HK-2 (cell line): ENCODE measurements around the gene NT5DC1.

Experiments
- DNase-seq: peaks from one replicate; pipeline ENCODE4 v3.0.0-alpha.2; 2018; ENCODE audit not compliant: unreplicated experiment

The NT5DC1 gene

DNA sequence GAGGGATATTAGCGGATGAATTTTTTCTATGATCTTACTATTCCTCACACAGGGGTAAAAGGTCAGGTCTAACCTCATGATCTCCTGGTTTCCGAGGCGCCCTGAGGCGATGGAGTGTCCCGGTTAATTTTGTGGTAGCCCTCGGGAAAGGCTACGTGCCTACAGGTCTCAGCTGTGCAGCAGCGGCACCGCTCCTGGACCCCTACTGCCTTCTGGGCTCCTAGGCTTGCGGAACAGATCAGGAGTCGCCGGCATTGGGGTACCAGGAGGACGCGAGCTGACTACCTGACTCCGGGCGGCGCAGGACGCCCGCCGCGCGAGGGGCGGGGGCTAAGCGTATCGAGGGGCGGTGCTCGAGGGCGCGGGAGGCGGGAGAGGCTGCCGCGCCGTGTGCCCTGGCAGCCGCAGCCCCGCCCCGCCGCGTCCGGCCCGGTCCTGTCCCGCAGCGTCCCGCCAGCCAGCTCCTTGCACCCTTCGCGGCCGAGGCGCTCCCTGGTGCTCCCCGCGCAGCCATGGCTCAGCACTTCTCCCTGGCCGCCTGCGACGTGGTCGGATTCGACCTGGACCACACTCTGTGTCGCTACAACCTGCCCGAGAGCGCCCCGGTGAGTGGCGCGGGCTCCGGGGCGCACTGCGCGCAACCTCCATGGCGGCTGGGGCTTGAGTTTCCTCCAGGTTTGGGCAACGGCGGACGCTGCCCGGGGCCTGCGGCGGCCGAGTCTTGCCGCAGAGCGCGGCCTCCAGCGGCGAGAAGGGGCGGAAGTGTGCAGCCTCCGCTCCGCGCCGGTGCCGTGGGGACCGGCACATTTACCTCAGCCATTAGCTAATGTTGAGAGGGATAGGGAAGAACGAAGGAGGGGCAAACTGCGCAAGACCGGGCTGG, at the start of gene NT5DC1:
Gene NT5DC1, plus strand, starts transcription at position 435 of the 883 bp plus-strand sequence. Its CDS starts 78 bp downstream, at position 513.
- peak; percentile 84 for DNase-seq

DNA sequence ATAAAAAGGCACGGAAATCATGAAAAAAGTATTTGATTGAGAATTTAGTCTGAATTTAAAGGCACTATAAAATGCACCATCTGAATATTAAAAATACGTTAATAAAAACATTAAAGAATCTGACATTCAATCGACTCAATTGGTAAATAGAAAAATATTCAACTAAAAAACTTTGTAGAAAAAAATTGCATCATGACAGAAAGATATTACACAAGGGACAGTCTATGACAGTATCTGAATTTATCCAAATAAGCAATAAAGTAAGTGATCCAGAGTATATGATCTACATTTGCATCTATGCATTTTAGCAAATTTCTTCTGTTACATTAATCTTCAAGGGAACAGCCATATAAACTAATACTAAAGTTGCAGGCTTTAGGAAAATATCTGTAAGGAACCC, 49.4 kb upstream of the NT5DC1 start:
- DNase-seq = no peak

DNA sequence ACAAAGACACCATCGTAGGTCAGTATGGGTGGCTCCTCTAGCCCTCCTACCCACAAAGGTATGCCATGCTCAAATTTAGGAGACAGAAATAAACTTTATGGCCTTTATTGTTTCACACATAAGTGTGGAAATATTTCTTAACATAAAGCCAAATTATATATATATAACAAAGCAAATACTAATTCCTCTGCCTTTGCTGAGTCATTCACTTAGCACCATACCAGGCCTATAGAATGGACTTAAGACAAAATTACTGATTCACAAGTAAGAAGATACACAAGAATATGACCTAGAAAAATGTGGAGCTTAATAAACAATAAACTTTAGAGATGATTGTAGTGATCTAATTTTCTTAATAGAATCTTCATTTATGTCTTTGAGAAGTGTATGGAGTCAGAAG, 45.1 kb upstream of the NT5DC1 start:
- DNase-seq = no peak

DNA sequence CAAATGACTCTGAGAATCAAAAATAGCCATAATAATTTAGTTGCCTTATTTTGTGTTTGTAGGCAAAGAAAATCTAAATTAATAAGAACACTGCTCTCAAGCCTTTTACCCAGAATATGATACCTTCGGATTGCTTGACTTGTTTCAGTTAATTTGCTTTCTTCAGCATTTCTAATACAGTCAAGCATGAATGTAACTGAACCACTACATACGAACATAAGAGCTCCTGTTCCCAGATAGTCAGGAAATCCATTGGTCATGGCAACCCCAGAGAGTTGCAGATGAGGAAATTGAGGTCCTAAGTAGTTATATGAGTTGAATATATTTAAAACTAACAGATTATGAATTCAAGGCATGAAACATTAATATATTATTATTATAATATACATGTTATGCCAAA, 42.9 kb upstream of the NT5DC1 start:
- DNase-seq = no peak

DNA sequence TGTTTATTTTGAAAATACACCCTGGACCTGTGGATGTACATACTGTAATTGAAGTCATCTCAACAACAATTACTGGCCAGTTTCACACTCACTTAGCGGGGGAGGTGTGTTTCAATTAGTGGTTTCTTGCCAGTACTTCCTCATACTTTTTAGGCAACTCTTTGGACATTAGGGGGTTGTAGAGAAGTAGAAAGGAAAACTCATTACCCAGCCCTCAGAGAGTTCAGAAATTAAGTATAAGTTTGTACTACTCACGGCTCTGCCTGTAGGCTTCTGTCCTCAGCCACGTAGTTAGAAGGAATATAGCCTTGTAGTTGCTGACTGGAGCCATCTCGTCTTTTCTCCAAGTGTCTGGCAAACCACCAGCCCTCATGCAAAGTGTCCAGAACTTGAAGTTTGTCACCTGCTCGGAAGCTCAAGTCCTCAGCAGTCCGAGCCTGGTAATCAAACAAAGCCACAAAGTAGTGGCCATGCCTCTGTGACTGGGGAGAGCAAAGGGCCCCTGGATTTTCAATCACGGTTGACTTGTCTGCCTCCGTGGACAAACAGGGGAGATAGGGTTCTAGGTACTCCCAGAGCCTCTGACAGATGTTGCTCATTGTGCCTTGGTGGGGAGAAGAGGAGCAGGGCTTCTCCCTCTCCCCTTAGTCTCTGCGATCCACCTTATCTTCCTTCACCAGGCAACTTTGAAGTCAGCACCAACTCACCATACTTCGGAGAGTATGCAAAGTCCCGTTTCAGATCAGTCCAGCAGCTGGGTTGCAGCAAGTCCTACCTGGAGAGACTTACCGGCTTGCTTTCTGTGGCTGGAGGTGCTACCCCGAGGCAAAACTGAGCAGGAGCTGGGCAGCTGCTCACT, 40.7 kb upstream of the NT5DC1 start:
- peak; percentile 34 for DNase-seq

DNA sequence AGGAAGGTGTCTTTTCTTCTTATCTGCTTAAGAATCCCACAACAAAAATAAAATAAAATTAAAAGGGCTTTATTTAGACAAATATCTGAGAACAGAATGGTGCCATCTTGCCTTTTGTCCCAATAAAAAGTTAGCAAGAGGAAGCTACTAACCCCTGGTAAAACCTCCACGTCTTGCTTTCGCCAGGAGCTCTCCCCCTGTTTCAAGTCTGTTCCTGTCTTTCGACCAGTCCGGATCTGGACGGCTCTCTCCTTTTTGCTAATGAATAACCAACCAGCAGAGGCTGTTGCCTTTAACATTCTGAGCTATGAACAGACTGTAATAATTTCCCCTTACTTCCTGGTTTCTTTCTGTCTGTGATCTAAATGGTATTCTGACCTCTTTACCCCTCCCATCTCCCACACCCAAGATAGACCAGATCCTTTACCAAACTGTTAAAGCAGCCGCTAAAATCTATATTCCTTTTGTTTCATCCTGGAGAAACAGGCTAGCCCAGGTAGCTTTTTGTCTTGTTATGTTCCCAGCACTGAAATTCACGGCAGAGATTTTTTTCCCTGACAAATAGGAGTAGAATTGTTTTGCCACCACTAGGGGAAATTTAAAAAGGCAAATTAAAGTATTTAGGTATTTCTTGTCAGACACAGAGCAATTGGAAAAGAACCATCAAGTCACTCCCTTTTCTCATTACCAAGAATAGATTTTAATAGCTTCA, 39.9 kb upstream of the NT5DC1 start, which contains the start of gene FRK:
Gene FRK, minus strand, starts transcription at position 320 of the 712 bp plus-strand sequence. CDS start 580 bp downstream, outside the sequence.
- peak; percentile 66 for DNase-seq

DNA sequence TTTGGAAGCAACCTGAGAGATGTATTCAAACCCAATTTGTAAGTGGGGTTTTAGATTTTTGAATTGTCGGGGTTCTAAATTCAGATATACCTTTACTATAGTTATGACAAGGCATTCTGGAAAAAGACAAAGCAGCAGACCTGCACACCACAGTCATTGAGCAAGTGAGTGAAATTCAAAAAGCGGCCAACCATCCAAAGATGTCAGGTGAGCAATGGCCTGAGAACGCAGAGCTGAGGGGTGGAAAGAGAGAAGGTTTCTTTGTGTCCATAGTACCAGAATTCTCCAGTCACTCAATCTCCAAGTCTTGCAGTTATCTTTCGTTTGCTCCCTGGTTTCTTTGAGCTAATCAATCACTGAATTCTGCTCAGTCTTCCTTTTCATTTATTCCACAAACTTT, 38.2 kb upstream of the NT5DC1 start:
- DNase-seq = no peak

DNA sequence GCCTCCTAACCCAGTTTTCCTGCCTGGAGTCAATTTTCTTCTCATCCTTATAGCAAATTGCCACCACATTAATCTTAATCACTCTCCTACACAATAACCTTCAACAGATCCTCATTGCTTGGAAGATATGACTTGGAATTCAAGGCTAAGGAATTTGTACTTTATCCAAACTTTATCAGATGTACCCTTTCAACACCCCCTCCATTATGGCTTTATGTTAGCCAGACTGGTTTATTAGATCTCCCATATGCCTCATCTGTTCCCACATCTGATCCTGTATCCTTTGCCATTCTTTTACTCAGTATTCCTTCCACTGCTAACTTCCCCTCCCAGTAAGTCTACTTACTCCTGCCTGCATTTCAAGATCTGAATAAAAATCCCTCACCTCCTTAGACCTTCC, 36.0 kb upstream of the NT5DC1 start:
- no peak for DNase-seq

DNA sequence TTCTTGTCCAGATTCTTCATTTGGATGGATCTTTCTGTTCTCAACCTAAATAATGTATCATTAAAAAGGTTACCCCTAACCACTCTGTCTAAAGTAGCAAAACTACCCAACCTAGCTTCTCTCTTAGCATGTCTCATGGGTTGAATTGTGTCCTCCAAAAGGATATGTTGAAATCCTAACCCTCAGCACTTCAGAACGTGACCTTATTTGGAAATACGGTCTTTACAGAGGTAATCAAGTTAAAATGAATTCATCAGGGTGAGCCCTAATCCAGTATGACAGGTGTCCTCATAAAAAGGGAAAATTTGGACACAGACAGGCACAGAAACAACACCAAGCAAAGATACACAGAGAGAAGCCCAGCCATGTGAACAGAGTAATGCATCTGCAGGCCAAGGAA, 33.9 kb upstream of the NT5DC1 start:
- no peak for DNase-seq

DNA sequence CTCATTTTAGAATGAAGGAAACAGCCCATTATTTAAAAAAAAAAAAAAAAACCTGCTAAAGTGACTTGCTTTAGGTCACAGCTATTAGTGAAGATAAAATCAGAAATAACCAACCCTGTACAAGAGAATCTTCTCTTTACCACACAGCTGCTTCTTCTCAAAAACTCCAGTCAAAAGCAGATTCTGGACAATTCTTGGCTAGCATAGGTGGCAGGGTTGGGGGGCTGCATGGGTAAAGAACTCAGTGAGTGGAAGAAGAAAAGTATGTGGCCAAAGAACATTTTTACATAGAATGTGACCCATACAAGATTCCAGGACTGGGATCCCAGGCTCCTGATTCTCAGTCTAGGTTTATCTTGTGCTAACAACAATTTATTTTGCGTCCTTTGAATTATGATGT, 30.6 kb upstream of the NT5DC1 start:
- DNase-seq = no peak

DNA sequence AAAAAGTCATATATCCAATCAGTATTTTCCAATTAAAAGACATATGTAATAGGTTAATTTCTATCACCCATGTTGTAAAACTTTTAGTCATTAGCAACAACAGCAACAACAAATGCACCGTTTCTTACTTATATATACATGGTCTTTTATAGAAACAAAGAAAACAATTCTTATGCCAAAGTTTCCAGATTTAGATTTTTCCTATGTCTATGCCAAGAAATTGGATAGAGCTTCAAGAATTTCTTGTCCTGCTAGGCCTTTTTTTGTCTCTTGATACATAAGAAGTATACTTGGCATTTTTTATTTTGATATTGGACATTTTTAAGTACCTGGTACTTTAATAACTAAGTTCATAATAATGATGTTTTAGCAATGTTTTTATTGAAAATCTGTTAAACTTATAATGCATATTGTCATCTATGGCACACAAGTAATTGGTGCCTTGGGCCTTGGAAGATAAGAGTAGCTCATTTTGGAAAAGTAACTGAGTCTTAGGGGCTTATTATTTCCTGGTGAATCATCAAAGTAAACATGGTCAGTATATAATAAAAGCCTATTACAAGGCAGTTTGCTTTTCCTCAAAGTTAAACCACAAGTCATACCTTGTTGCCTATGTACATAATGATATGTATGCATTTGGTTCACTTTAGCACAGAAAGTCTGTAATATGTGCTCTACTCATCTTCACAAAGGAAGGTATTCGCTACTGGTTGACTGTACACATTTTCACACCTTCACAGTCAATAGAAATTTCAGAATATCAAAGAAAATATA, 29.9 kb upstream of the NT5DC1 start:
- no peak for DNase-seq

DNA sequence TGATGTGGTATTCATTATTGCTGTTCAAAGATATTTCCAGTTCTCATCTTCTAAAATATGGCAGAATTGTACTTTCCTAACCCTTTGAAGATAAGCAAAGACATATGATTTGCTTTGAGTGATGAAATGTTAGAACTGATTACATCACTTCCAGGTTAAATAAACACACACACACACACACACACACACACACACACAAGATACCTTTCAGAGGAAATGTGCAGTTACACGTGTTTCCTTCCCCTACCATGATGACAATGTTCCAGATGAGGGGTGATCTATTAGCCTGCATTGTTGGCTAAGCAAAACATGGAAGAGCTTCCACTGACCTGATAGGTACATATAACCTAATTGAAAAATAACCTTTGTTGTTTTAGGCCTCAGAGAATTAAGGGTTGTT, 28.3 kb upstream of the NT5DC1 start:
- DNase-seq = no peak

DNA sequence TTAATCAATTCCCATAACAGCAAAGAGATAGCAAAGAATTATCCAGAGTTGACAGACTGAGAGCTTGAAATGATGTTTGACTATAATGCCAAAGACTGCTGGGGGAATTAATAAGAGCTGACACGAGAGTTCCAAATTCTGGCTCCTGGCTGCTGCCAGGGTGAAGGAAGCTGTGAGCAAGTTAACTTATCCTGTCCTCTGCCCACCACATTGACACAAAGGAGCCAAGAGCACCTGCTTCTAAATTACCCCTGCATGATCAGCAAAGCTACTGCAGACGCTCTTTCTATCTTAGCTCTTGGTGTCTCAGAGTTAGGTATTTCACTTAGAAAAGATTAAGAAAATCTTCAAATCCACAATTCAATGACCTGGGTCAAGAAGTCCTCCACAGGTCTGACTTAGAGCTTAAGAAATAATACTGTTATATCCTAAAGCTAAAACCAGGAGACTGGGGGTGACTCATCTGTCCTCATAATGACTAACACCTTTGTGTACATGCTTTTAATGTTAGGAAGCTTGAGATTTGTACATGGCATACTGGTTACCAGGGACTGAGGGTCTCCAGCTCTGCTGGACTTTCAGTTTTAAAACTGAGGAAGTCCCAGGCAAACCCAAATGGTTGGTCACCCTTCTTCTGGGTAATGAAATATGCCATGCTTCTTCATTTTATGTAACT, 26.8 kb upstream of the NT5DC1 start:
- DNase-seq = no peak

DNA sequence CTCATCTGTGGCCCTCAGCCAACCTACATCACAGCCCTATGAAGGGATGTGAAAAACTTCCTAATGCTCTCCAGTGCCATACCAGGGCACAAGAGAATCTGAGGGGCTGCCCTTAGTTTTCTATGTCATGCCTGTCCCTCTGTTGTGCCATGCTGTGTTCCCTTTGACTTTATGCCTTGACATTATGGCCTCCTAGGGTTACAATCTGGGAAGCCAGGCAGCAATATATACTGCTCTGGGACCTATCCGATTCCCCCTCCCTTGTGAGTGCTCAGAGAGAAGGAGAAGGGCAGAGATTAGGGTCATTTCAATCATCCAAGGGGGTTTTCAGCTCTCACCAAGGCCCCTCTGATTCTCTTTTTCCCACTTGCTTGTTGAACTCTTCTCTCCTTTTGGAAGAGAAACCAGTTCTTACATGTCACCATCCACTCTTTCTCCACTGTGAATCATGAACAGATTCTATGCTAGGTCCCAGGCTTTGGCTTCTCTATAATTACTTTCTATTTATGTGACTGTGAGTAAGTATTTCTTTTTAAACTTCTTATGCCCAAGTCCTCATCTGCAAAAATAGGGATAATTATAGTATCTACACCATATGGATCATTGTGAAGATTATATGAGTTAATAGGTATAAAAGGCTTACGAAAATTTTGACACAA, 25.8 kb upstream of the NT5DC1 start:
- no peak for DNase-seq

DNA sequence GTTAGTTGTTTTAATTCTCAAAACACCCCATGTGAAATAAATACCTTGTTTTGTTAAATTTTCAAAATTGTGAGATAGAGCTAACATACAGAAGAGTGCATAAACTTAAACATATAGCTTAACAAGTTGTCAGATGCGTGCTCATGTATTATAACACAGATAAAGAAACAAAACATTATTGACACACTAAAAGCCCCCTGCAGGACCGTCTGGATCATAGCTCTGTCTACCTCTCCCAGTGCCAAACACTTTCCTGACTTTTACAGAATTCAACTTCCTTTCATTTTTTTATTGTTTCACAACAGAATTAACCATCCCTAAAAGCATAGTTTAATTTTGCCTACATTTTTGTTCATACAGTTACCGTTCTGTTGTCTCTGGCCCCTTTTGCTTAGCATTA, 22.1 kb upstream of the NT5DC1 start:
- DNase-seq = no peak

DNA sequence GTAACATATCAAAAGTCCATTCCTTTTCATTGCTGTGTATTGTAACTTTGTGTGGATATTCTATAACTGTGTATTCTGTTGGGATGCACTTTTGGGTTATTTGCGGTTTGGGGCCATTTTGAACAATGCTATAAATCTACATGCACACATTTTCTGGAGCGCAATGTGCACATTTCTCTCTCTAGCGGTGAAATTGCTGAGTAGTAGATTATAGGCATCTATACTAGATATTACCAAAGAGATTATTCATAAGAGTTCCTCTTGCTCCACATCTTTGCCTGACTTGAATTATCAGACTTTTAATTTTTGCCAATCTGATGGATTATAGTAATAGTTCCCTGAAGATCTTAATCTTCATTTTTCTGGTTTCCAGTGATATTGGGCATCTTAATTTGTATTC, 21.7 kb upstream of the NT5DC1 start:
- no peak for DNase-seq

DNA sequence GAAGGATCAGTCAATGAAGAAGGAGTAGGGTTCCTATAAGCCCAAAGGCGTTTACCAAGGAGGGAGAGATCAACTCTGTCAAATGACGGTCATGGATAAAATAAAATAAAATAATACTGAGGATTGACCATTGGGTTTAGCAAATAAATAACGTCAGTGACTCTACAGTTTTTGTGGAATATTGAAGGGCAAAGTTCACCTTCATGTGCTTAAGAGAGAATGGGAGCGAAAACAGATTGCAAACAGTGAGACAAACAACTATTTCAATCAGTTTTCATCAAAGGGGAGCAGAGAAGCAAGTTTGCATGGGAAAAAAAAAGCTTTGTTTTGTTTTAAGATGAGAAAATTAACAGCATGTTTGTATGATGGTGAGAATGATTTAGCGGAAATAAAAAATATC, 17.6 kb upstream of the NT5DC1 start:
- no peak for DNase-seq

DNA sequence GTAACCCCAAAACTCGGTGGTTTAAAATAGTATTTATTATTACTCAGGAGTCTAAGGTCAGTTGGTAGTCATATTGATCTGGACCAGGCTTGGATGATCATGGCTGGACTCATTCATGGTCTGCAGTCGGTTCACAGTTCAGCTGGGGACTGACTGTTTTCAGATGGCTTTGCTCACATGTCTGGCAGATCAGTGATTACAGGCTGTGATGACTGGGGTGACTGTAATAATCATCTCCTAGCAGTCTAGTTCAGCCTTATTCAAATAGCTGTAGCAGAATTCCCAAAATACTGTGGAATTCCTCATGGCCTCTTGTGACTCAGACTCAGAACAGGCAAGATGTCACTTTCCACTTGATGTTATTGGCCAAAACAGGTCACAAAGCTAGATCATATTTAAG, 16.4 kb upstream of the NT5DC1 start:
- DNase-seq = no peak

DNA sequence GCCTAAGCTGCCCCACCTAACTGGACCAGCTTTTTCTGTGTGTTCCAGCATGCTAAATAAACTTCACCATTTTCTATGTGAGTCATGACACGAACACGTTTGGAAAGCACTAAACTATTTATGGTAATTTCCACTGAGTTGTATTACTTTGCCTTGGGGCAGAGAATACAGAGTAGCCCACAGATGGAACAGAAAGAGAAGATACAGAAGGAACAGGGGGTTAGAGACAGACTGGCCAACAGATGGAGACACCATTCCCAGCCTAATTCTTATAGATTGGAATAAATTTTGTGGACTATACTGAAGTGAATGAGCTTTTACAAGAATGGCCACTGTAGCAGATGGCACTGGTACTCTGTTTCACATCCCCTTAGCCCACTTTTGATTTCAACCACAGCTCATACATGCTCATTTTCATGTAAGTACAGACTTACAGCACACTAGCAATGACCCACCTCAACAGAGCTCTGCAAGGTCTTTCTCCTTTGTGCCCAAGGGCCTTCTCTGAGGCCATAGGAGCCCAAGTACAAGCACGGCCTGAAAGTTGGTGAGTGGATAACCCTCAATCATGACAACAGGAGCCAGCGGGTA, 13.1 kb upstream of the NT5DC1 start:
- DNase-seq = no peak

DNA sequence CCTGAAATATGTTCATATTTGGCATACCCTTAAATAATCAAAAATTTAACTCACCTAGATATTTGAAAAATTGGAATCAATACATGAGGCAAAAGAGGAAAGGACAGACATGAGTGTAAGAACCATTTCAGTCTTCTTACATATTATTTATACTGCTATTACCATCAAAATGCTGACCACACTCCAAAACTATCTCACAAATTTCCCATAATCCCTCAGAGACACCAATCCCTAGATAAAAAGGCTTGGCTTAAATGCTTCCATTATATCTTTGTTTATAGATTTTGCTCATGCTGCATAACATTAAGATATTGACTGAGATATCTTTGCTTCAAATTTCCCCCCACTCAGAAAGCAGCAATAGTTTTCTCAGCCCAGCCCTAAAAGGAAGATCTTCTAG, 11.7 kb upstream of the NT5DC1 start:
- DNase-seq = no peak
